IMR-90 (cell line): ENCODE measurements around the gene RABEP1. TPM values are rescaled to one million over a fixed set of nuclear protein-coding genes. Genes with fewer than 3 reads are reported as not detected.

Experiments
- ATAC-seq: fragments of 200-7000 bp; cut with Tn5 transposase; 2 replicates; pipeline ENCODE4 v1.9.1; 2020; ENCODE audit warnings: low read depth, mild to moderate bottlenecking, moderate library complexity
- BruUV-seq: library from RNA; stranded (reverse); fragments of 400-500 nt; replicated peaks from 2 replicates; lab custom pipeline; 2021; lab: Mats Ljungman, UMichigan
- CTCF ChIA-PET: fragments of 300-600 bp; formaldehyde crosslinking; extraction: SDS; loops from one replicate; lab custom pipeline; 2021; ENCODE audit warnings: antibody characterized with exemption; lab: Yijun Ruan, JAX
- POLR2A ChIA-PET: fragments of 300-600 bp; sonication (Branson Sonifier 250); formaldehyde crosslinking; loops from one replicate; lab custom pipeline; 2022; ENCODE audit warnings: antibody characterized with exemption; ENCODE audit not compliant: unreplicated experiment; lab: Charles Lee
- DNase-seq: peaks from one replicate; pipeline ENCODE4 v3.0.0; 2013
- H2AFZ ChIP-seq: replicated peaks from 2 replicates; pipeline ENCODE3; 2013; ENCODE audit warnings: low read length, mild to moderate bottlenecking; ENCODE audit not compliant: poor library complexity
- H2AK5ac ChIP-seq: 2 replicates; pipeline ENCODE4 v1.6.1; 2013; ENCODE audit warnings: low read depth, low read length, inconsistent platforms
- H2AK9ac ChIP-seq: replicated peaks from 2 replicates; pipeline ENCODE3; 2013; ENCODE audit warnings: mild to moderate bottlenecking, low read depth, low read length, moderate library complexity; ENCODE audit not compliant: poor library complexity
- H2BK120ac ChIP-seq: 2 replicates; pipeline ENCODE4 v1.6.1; 2013; ENCODE audit warnings: low read depth, low read length, inconsistent platforms
- H2BK15ac ChIP-seq: 3 replicates; pipeline ENCODE4 v1.6.1; 2013; ENCODE audit warnings: low read depth, low read length, inconsistent platforms
- H2BK20ac ChIP-seq: 2 replicates; pipeline ENCODE4 v1.6.1; 2013; ENCODE audit warnings: low read depth, mild to moderate bottlenecking, inconsistent platforms, low read length, moderate library complexity
- H2BK5ac ChIP-seq: 2 replicates; pipeline ENCODE4 v1.6.1; 2013; ENCODE audit warnings: mild to moderate bottlenecking, low read depth, low read length, inconsistent platforms; ENCODE audit not compliant: poor library complexity, severe bottlenecking
- H3K14ac ChIP-seq: replicated peaks from 2 replicates; pipeline ENCODE4 v1.6.1; 2013; ENCODE audit warnings: low read depth, low read length, inconsistent platforms
- H3K18ac ChIP-seq: 2 replicates; pipeline ENCODE4 v1.6.1; 2013; ENCODE audit warnings: low read depth, low read length, control low read depth
- H3K23ac ChIP-seq: 2 replicates; pipeline ENCODE4 v1.6.1; 2013; ENCODE audit warnings: low read depth, low read length, inconsistent platforms
- H3K27ac ChIP-seq: 2 replicates; pipeline ENCODE4 v1.5.1; 2013; ENCODE audit warnings: mild to moderate bottlenecking, control low read depth, low read length; ENCODE audit not compliant: insufficient read depth
- H3K27me3 ChIP-seq: 2 replicates; pipeline ENCODE4 v1.6.1; 2013; ENCODE audit warnings: low read length; ENCODE audit not compliant: control insufficient read depth, insufficient read depth
- H3K36me3 ChIP-seq: 2 replicates; pipeline ENCODE4 v1.6.1; 2013; ENCODE audit warnings: low read length, mixed read lengths; ENCODE audit not compliant: control insufficient read depth, insufficient read depth
- H3K4ac ChIP-seq: 2 replicates; pipeline ENCODE4 v1.6.1; 2013; ENCODE audit warnings: low read depth, low read length, inconsistent platforms
- H3K4me1 ChIP-seq: 2 replicates; pipeline ENCODE4 v1.6.1; 2013; ENCODE audit warnings: low read length, mixed read lengths; ENCODE audit not compliant: control insufficient read depth, insufficient read depth
- H3K4me2 ChIP-seq: 2 replicates; pipeline ENCODE4 v1.6.1; 2013; ENCODE audit warnings: low read depth, mild to moderate bottlenecking, control low read depth, low read length, moderate library complexity
- H3K4me3 ChIP-seq: 2 replicates; pipeline ENCODE4 v1.5.1; 2013; ENCODE audit warnings: low read depth, mild to moderate bottlenecking, control low read depth, low read length, moderate library complexity; ENCODE audit not compliant: insufficient read depth
- H3K56ac ChIP-seq: 2 replicates; pipeline ENCODE4 v1.6.1; 2013; ENCODE audit warnings: low read length, inconsistent platforms; ENCODE audit not compliant: insufficient read depth; ENCODE audit errors: extremely low read depth
- H3K79me1 ChIP-seq, 2 experiments: 2 replicates each; pipeline ENCODE4 v1.6.1; 2013; ENCODE audit warnings: low read length in 2 of 2, inconsistent platforms in 1 of 2, low read depth in 1 of 2
- H3K9ac ChIP-seq: 2 replicates; pipeline ENCODE4 v1.6.1; 2013; ENCODE audit warnings: low read depth, low read length, control low read depth
- H3K9me1 ChIP-seq: 2 replicates; pipeline ENCODE4 v1.6.1; 2013; ENCODE audit warnings: low read length, inconsistent platforms; ENCODE audit not compliant: insufficient read depth
- H3K9me3 ChIP-seq: 2 replicates; pipeline ENCODE4 v1.6.1; 2013; ENCODE audit warnings: low read length; ENCODE audit not compliant: control insufficient read depth, insufficient read depth
- H4K20me1 ChIP-seq: 2 replicates; pipeline ENCODE4 v1.6.1; 2013; ENCODE audit warnings: low read length, inconsistent platforms; ENCODE audit not compliant: insufficient read depth
- H4K5ac ChIP-seq: 2 replicates; pipeline ENCODE4 v1.6.1; 2013; ENCODE audit warnings: mild to moderate bottlenecking, low read depth, low read length, control low read depth
- H4K8ac ChIP-seq, 2 experiments: 2 replicates each; pipeline ENCODE4 v1.6.1; 2013; ENCODE audit warnings: low read depth in 2 of 2, low read length in 2 of 2, control low read depth in 1 of 2, inconsistent platforms in 1 of 2
- H4K91ac ChIP-seq: 2 replicates; pipeline ENCODE4 v1.6.1; 2013; ENCODE audit warnings: low read depth, low read length, inconsistent platforms; ENCODE audit not compliant: insufficient read depth
- BHLHE40 ChIP-seq: fragments of 150-350 bp; IDR thresholded peaks from 2 replicates; pipeline ENCODE4 v1.6.1; 2016; ENCODE audit warnings: mild to moderate bottlenecking, low read depth, low read length
- CEBPB ChIP-seq: IDR thresholded peaks from 2 replicates; pipeline ENCODE4 v1.6.1; 2012; ENCODE audit warnings: low read depth, low read length, improper control_type of control experiment
- CHD1 ChIP-seq: IDR thresholded peaks from 2 replicates; pipeline ENCODE4 v1.6.1; 2012; ENCODE audit warnings: low read depth, low read length, improper control_type of control experiment
- CTCF ChIP-seq: conservative IDR thresholded peaks from 2 replicates; pipeline ENCODE4 v1.5.1; 2012; ENCODE audit warnings: mild to moderate bottlenecking, low read depth, low read length, improper control_type of control experiment
- FOS ChIP-seq: fragments of 150-350 bp; IDR thresholded peaks from 2 replicates; pipeline ENCODE4 v1.6.1; 2016; ENCODE audit warnings: low read depth, low read length
- MAFK ChIP-seq: IDR thresholded peaks from 2 replicates; pipeline ENCODE4 v1.6.1; 2012; ENCODE audit warnings: low read depth, low read length, improper control_type of control experiment
- MXI1 ChIP-seq: IDR thresholded peaks from 2 replicates; pipeline ENCODE4 v1.6.1; 2012; ENCODE audit warnings: low read depth, mild to moderate bottlenecking, low read length, moderate library complexity, borderline replicate concordance
- POLR2A ChIP-seq: IDR thresholded peaks from 2 replicates; pipeline ENCODE4 v1.6.1; 2012; ENCODE audit warnings: mild to moderate bottlenecking, low read depth, low read length
- RAD21 ChIP-seq: IDR thresholded peaks from 2 replicates; pipeline ENCODE4 v1.6.1; 2012; ENCODE audit warnings: low read length, improper control_type of control experiment
- RCOR1 ChIP-seq: IDR thresholded peaks from 2 replicates; pipeline ENCODE4 v1.6.1; 2012; ENCODE audit warnings: mild to moderate bottlenecking, low read length, improper control_type of control experiment; ENCODE audit not compliant: insufficient replicate concordance
- RFX5 ChIP-seq: IDR thresholded peaks from 2 replicates; pipeline ENCODE4 v1.8.0; 2012; ENCODE audit warnings: low read depth, mild to moderate bottlenecking, low read length, moderate library complexity
- SMC3 ChIP-seq: fragments of 150-350 bp; IDR thresholded peaks from 2 replicates; pipeline ENCODE4 v1.6.1; 2016; ENCODE audit warnings: low read depth, mild to moderate bottlenecking, antibody characterized with exemption, low read length, moderate library complexity
- WGBS, 2 experiments: methylation state at CpG; one replicate each; pipeline versions ENCODE4 v1.1.5 to v1.1.7; 2013; ENCODE audit warnings: missing lambda C conversion rate in 2 of 2; ENCODE audit not compliant: insufficient read length in 1 of 2; ENCODE audit errors: extremely low coverage in 2 of 2; 5-methylcytosine and 5-hydroxymethylcytosine counted together
- dilution Hi-C: fragments of 300-500 bp; cut with HindIII; formaldehyde crosslinking; loops from one replicate; pipeline ENCODE4 v1.14.3; 2018; ENCODE audit warnings: low sequenced_read_pairs; ENCODE audit not compliant: unreplicated experiment
- in situ Hi-C: fragments of 300-500 bp; cut with MboI; formaldehyde crosslinking; loops from 3 replicates; pipeline ENCODE4 v1.14.3; 2019; ENCODE audit warnings: low sequenced_read_pairs, inconsistent platforms, mixed read lengths
- intact Hi-C: fragments of 100-400 bp; cut with micrococcal nuclease; formaldehyde crosslinking; loops from 2 replicates; pipeline ENCODE4 v1.10.0; 2022
- polyA plus RNA-seq, 3 experiments: library from polyadenylated mRNA; depleted of rRNA; stranded (reverse); fragments of >200 nt; gene quantifications; 2 replicates each; pipeline ENCODE4 v1.2.3, GENCODE V29; 2012; ENCODE audit warnings: low replicate concordance in 1 of 3
- total RNA-seq: library from RNA; depleted of rRNA; stranded (reverse); fragments of >200 nt; gene quantifications from 2 replicates; pipeline ENCODE4 v1.2.3, GENCODE V29; 2012
- TF ChIP-seq, protein P1 (sequence below): fragments of 150-350 bp; IDR thresholded peaks from 2 replicates; pipeline ENCODE4 v1.6.1; 2016; ENCODE audit warnings: low read depth, mild to moderate bottlenecking, low read length, moderate library complexity, borderline replicate concordance
- TF ChIP-seq, protein P2 (sequence below): fragments of 150-350 bp; IDR thresholded peaks from 2 replicates; pipeline ENCODE4 v1.6.1; 2017; ENCODE audit warnings: mild to moderate bottlenecking, antibody characterized with exemption, low read length, low read depth

RABEP1 gene
- total and polyA plus RNA-seq, 2 of the 4 experiments (the other 2 are of a cell fraction), result 15.3 to 38.2 TPM

DNA sequence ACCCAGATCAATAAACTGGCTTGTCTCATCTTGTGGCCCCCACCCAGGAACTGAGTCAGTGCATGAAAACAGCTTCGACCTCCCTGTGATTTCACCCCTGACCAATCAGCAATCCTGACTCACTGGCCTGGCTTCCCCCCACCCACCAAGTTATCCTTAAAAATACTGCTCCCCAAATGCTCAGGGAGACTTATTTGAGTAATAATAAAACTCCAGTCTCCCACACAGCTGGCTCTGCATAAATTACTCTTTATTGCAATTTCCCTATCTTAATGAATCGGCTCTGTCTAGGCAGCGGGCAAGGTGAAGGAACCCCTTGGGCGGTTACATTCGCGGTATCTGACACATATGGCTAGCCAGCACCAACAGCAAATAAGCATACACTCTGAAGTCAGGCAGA lies 9.8 kb upstream of the RABEP1 start:
- no peak overlapping the region for H4K8ac ChIP-seq
- H4K20me1 ChIP-seq, result no peaks in the 10 kb centered on the region
- dilution Hi-C loops (no loop called here), in situ Hi-C loops (no loop called here), intact Hi-C loops (loop anchor here (10.0 kb wide), 1 partner anchor 68 kb away; no protein-coding TSS in a partner anchor)
- no peaks in the 10 kb centered on the region for H3K36me3 ChIP-seq
- H3K4me3 ChIP-seq, result no peak overlapping the region
- no peak overlapping the region for H2BK5ac ChIP-seq
- H3K27ac ChIP-seq, result no peak overlapping the region
- POLR2A ChIA-PET, result no interaction called here
- H2AK9ac ChIP-seq, result no peak overlapping the region
- H3K79me1 ChIP-seq, result no peaks in the 10 kb centered on the region
- H3K9ac ChIP-seq, result no peak overlapping the region
- no peaks in the 10 kb centered on the region for H3K9me1 ChIP-seq
- ATAC-seq, result no peak
- no peak overlapping the region for H2AK5ac ChIP-seq
- H3K4ac ChIP-seq, result no peak overlapping the region
- no peak for DNase-seq
- no CpG with 5 or more reads among the region's 6 CpGs for WGBS, 2 experiments
- no peak overlapping the region for H2AFZ ChIP-seq
- no peaks in the 10 kb centered on the region; the same call in 1 of the 2 replicates for H3K9me3 ChIP-seq
- no peak overlapping the region for H3K18ac ChIP-seq
- H3K4me2 ChIP-seq, result no peak overlapping the region
- no peak overlapping the region for H3K23ac ChIP-seq
- H3K4me1 ChIP-seq, result no peaks in the 10 kb centered on the region
- H4K91ac ChIP-seq, result no peak overlapping the region
- no peak overlapping the region for H4K5ac ChIP-seq
- no peak overlapping the region for H2BK20ac ChIP-seq
- no peak overlapping the region for H3K56ac ChIP-seq
- no peaks in the 10 kb centered on the region; the same call in 1 of the 2 replicates for H3K27me3 ChIP-seq
- H2BK120ac ChIP-seq, result no peak overlapping the region
- no peak overlapping the region for H2BK15ac ChIP-seq
- H3K14ac ChIP-seq, result no peak overlapping the region
- CTCF ChIA-PET, result no interaction called here
- no TSS peak for BruUV-seq
- TF ChIP-seq POLR2A (no peak), MXI1 (no peak), FOS (no peak), RAD21 (no peak), BHLHE40 (no peak), RCOR1 (no peak), CTCF (no peak), CHD1 (no peak), SMC3 (no peak), CEBPB (no peak), MAFK (no peak), RFX5 (no peak)
- TF ChIP-seq, protein P1, sequence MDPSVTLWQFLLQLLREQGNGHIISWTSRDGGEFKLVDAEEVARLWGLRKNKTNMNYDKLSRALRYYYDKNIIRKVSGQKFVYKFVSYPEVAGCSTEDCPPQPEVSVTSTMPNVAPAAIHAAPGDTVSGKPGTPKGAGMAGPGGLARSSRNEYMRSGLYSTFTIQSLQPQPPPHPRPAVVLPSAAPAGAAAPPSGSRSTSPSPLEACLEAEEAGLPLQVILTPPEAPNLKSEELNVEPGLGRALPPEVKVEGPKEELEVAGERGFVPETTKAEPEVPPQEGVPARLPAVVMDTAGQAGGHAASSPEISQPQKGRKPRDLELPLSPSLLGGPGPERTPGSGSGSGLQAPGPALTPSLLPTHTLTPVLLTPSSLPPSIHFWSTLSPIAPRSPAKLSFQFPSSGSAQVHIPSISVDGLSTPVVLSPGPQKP, result no peak
- TF ChIP-seq, protein P2, sequence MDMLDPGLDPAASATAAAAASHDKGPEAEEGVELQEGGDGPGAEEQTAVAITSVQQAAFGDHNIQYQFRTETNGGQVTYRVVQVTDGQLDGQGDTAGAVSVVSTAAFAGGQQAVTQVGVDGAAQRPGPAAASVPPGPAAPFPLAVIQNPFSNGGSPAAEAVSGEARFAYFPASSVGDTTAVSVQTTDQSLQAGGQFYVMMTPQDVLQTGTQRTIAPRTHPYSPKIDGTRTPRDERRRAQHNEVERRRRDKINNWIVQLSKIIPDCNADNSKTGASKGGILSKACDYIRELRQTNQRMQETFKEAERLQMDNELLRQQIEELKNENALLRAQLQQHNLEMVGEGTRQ, result no peak
